Activated CD4-positive, alpha-beta T cell treated with anti-CD3 and anti-CD28 coated beads, Interleukin-2, Interleukin-4, amounts not matched to agents 100 ng/mL and 50 ng/mL, durations not matched to agents 16 hours and 8 hours (primary cell): ENCODE data around the gene CATSPERD.
"Not testable (repeated sequence)": the region's sequence is repeated elsewhere in the genome, so short reads cannot be mapped to it uniquely, and the experiment has no call there.

Experiments
- DNase-seq: peaks from one replicate; pipeline ENCODE4 v3.0.0-alpha.2; 2020; ENCODE audit warnings: low spot score

CATSPERD gene

GRCh38 chr19:5684694-5685430 is 35.6 kb upstream of the CATSPERD start:
- no peak for DNase-seq

GRCh38 chr19:5686326-5686646 is 34.2 kb upstream of the CATSPERD start:
- DNase-seq = no peak

GRCh38 chr19:5686647-5687359 is 33.6 kb upstream of the CATSPERD start:
- DNase-seq = peak; percentile 100

DNA sequence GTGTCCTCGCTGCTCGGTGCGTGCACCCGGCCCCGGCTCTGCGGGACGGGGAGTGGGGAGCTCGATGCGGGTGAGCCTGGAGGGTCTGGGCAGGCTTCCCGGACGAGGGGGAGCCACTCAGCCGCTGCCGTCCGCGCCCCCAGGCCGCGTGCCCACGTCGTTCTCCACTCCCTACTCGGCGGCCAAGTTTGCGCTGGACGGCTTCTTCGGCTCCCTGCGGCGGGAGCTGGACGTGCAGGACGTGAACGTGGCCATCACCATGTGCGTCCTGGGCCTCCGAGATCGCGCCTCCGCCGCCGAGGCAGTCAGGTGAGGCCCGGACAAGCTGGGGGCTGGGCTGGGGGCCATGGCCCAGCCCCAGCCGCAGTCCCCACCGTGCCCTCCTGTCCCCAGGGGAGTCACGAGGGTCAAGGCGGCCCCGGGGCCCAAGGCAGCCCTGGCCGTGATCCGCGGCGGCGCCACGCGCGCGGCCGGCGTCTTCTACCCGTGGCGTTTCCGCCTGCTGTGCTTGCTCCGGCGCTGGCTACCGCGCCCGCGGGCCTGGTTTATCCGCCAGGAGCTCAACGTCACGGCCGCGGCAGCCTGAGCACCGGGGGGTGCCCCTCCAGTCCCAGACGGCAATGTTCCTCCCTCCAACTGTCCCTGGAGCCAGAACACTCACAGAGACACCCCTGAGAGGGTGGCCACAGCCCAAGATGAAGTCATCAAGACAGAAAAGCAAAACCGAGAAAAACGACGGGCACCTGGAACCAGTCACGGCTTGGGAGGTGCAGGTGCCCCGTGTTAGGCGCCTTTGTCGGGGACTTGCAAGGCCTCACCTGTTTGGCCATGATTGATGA is 32.9 kb upstream of the CATSPERD start:
- no peak for DNase-seq

- not testable (repeated sequence) for DNase-seq
Observed at GRCh38 chr19:5688262-5688881, 32.1 kb upstream of the CATSPERD start.

GRCh38 chr19:5690125-5690954 is 30.1 kb upstream of the CATSPERD start, which contains the start of gene RPL36:
Gene RPL36 (plus strand): TSS chr19:5690295. CDS start chr19:5690508, 213 bp downstream.
- DNase-seq = peak; percentile 99

GRCh38 chr19:5690955-5691821 is 29.2 kb upstream of the CATSPERD start:
- DNase-seq = peak; percentile 57

DNA sequence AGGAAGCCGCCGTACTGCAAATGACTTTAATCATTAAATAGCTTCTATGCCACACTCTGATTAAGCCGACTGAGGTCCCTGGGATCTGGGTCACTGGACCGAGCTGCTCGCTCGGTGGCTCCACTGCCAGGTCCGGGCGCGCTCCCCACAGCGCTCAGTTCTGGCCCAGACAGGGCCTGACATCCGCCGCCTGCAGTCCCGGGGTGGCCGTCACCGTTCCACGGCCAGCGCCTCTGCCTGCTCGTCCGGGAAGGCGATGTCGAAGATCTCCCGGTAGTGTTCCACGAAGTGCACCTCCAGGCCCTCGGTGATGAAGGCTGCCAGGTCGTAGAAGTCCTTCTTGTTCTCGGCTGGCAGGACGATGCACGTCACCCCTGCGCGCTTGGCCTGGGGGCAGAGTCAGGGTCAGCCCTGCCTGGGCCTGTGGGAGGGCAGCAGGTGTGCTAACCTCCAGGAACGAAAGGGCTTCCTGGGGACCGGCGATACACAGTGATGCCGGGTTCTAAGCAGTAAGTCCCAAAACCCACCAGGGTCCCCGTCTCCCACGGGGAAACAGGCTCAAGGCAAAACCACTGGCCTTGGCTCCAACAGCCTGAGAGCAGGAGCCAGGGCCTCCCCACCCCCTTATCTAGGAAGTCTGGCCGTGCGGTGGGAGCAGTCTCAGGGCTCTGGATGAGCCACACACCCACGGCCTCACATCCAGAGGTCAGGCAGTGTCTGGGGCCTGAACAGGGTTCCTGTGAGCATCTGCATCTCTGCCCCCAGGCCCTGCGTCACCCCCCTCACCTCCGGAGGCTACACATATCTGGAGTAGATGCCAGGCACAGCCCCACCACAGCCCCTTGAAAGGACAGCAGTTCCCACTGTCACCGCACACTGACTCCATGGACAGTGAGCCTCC is 28.4 kb upstream of the CATSPERD start:
- DNase-seq = no peak

DNA sequence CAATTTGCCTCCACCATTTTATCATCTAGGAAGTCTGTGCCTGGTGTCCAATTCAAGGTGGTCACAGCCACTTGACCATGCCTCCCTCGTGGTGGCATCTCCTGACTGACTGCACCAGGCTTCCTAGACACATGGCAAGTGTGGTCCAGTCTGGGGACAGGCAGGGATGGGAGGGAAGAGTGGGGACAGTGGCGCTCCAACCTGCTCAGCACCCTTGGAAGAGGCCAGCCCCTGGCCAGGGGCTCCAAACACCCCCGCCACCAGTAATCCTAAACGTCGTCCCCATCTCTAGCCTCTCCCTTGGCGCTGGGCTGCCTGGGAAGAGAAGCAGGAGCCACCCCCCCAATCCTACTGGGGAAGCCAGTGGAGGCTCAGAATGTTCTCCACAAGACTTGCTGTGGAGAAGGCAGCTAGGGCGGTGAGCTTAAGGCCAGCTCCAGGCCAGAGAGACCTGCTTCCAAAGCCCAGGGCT is 27.7 kb upstream of the CATSPERD start:
- no peak for DNase-seq

DNA sequence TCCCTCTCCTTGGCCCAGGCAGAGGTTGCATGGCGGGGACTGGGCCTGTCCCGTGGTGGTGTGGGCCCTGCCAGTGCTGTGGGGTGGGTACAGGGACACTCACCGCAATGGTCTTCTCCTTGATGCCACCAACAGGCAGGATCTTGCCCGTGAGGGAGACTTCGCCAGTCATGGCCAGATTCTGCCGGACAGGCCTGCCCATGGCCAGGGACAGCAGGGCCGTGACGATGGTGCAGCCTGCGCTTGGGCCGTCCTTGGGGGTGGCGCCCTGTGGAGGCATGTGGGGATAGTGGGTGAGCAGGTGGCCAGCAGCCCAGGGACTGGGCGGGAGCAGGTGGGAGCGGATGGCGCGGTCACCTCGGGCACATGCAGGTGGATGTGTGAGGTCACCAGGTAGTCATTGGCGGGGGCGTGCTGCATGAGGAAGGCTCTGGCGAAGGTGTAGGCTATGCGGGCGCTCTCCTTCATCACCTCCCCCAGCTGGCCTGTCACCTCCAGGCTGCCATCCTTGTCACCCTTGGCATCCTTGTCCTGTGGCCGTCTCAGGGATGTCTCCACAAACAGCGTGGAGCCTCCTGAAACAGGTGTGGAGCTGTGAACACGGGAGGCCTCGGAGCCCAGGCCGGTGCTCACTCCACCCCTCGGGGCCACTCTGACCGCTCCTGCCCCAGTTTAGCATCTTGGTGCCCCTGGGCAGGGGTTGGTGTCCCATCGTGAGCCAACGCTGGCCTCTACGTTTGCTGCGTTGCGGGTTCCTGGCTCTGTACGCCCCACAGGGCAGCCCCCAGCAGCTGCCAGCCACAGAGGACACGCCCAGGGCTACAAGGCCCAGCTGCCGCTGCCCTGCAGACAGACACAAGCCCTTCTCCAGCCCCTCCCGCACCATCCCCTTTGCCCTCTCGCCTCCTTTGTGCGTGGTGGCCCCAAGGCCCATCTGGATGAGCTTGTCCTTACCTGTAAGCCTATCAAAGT is 27.0 kb upstream of the CATSPERD start:
- DNase-seq = no peak

- DNase-seq = no peak
Observed at GRCh38 chr19:5694167-5694955, 26.1 kb upstream of the CATSPERD start.

GRCh38 chr19:5694956-5695648 is 25.3 kb upstream of the CATSPERD start:
- no peak for DNase-seq

DNA sequence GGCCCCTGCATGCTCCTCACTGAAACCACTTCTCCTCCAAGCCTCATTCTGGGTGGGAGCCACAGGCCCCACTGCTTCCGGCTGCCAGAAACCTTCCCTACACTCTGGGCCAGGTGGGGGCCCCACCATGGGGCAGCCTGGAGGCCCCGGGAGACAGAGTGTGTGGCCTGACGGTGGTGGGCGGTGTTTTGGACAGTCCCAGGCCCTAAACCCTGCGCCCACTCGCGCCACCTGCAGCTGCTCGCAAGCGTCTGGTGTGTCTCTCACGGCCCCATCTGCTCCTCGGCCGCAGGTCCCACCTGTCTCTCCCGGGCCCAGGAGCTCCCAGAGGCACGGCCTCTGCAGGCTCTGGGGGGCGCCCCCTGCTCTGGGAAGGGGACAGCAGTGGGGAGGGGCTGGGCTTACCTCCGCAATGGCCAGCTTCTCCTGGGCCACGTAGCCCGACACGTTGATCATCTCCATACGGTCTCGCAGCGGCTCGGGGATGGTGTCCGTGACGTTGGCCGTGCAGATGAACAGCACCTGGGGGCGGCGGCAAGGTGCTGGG is 24.7 kb upstream of the CATSPERD start:
- DNase-seq = no peak

DNA sequence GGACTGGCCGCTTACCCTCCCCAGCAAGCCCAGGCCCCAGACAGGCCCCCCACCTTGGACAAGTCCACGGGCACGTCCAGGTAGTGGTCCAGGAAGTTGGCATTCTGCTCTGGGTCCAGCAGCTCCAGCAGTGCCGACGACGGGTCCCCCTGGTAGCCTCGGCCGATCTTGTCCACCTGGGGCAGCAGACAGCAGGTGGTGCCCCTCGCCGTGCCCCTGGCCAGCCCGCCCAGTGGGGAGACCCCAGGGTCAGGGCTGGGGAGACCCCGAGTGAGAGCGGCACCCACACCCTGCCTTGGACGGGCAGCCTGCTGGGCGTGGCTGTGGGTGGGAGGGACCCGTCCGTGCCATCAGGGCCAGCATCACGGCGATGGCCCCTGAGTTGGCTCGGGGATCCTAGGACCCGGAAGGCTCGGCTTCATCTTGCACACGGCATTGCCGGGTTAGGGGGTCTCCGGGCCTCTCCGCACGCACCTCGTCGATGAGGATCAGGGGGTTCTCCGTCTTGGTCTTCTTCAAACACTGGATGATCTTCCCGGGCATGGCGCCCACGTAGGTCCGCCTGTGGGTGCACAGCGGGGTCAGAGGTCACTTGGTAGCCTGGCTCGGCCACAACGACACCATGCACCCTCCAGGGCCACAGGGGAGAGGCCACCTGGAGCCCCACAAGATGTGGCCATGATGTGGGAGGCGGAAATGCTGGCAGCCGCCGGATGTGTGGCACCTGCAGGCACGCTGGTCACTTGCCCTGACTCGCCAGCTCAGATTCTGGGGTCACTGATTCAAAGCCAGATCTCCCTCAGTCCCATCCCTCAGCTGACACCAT is 24.0 kb upstream of the CATSPERD start:
- DNase-seq = no peak
